HG03175 (cell line): ENCODE data around the gene OR51G2.
"Not testable (repeated sequence)": the region's sequence is repeated elsewhere in the genome, so short reads cannot be mapped to it uniquely, and the experiment has no call there.

Experiments used
- ATAC-seq: cut with Tn5 transposase; IDR thresholded peaks from one replicate; pipeline ENCODE4 v1.9.1; 2021; ENCODE audit warnings: mild to moderate bottlenecking, moderate library complexity; ENCODE audit not compliant: unreplicated experiment

Gene OR51G2, protein sequence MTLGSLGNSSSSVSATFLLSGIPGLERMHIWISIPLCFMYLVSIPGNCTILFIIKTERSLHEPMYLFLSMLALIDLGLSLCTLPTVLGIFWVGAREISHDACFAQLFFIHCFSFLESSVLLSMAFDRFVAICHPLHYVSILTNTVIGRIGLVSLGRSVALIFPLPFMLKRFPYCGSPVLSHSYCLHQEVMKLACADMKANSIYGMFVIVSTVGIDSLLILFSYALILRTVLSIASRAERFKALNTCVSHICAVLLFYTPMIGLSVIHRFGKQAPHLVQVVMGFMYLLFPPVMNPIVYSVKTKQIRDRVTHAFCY

GRCh38 chr11:4919250-4919649 lies at the start of gene OR51G2:
Gene OR51G2 (minus strand): TSS chr11:4919350. CDS start chr11:4915663, 3,687 bp downstream.
- no peak for ATAC-seq

- no peak for ATAC-seq
Measured at GRCh38 chr11:4962816-4963215, 43.7 kb upstream of the OR51G2 start.

DNA sequence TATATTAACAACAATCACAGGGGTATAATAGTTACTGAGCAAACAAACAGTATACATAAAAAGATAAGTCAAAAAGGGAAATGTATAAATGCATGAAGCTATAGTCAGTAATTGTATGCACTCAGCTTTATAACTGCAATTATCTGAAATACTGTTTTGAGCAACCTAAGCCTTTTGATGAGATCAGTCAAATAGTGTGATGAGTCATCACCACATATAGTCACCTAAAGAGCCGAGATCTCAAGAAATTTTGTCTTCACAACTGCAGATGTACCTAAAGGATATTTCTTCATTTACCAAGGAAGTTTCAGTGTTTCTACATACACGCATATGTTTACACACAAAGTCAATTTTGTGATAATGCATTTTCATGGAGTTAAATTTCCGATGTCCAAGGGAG lies 41.7 kb upstream of the OR51G2 start:
- no peak for ATAC-seq

GRCh38 chr11:4957396-4957795 lies 38.2 kb upstream of the OR51G2 start:
- ATAC-seq: no peak

- not testable (repeated sequence) for ATAC-seq
Measured at GRCh38 chr11:4955613-4956012, 36.5 kb upstream of the OR51G2 start, which contains the start of gene OR51A2. Gene OR51A2 (minus strand): TSS chr11:4955713. CDS start chr11:4955713, 0 bp downstream.

- no peak for ATAC-seq
Measured at GRCh38 chr11:4947505-4947904, 28.4 kb upstream of the OR51G2 start, which contains the start of gene OR51A4. Gene OR51A4 (minus strand): TSS chr11:4947605. CDS start chr11:4947100, 505 bp downstream.

DNA sequence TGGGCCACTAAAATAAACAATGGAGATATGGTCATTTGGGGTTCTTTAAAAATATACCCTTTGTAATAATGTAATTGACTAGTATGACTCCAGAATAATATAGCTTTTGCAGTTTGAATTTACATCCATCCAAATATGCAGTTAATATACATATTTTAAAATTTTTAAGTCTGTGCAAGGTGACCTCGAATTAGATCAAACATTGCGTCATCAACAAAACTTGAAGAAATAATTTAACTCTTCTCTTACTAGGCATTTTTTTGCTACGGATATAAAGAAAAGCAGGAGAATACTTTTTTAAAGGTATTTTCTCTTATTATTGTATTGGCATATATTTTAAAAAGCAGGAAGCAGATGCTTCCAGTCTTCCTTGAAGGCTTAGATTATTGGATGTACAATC lies 17.6 kb upstream of the OR51G2 start:
- ATAC-seq: no peak

GRCh38 chr11:4932751-4933150 lies 13.6 kb upstream of the OR51G2 start:
- ATAC-seq: no peak

DNA sequence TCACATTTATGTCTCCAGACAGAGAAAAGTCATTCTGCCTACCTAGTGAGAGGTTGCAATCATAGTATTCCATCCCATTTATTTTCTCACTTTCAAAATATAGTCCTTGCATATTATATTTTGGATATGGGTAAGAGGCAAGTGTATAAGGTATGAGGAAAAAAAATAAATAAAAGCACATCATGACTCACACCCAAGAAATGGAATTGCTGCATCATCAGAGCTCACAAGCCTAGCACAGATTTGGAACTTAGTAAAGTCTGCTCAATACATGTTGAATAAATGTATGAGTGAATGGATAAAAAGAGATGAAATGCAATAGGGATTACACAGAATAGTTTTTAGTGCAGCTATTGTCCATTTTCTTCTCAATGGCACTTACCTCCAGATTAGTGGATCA lies 7.5 kb upstream of the OR51G2 start:
- no peak for ATAC-seq

GRCh38 chr11:4924239-4924638 lies 5.1 kb upstream of the OR51G2 start, which contains the start of gene OR51G1:
Gene OR51G1 (minus strand): TSS chr11:4924339. CDS start chr11:4924339, 0 bp downstream.
- ATAC-seq: no peak

DNA sequence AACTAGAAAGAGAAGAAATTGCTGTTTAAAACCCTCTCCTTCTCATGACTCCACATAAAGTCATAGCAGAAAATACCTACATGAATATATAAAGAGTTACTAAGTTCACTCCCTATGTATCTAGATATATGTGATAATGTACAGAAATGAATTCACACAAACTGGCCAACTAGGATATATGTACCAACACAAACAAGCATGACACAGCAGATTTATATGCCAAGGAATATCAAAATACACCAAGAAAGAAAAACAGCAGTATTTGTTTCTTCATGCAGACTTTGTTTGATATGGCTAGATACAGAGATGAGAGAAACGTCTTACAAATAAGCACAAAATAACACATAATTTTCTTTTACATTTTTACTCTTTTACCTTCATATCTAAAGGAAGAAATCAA lies 3.2 kb upstream of the OR51G2 start:
- no peak for ATAC-seq

- no peak for ATAC-seq
Measured at GRCh38 chr11:4921796-4922195, 2.6 kb upstream of the OR51G2 start.

DNA sequence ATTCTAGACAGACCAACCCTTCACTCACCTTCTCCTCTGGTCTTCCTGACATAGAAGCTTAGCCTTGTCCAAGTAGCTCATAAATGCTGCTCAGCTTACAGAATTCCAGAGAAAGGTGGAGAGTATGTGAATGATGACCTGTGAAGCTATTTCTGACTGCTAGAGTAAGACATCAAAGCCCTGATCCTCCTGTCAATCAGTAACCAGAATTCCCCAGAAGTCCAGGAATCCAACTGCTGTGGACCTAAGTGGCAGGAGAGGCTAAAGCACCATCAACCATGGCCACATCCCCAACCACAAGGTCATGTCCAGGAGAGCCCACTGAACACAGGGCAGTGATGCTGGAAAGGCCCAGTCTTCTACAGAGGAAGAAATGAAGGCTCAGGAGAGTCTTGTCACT lies 2.6 kb downstream of the OR51G2 start:
- no peak for ATAC-seq

DNA sequence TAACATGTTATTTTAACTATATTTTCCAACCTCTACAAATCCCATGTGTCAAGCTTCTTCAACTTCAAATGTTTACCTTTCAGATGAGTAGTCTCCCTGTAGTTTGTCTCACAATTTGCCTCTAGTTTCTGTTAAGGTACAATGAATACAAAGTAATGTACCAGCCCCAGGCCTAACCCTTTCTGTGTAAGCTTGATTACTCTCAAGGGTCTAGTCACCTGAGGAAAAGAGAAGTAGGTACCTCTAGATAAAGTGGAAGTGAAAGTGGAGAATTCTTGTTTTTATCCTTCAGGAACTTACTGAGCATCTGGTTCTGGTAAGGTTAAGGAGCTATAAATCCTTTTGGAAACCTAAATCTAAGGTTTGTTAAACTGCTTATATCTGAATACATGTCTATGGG lies 15.7 kb downstream of the OR51G2 start, which contains the start of gene OR51A7:
TSS of gene OR51A7 (plus strand) at position 300 of the 400 bp plus-strand sequence. CDS start 3,587 bp downstream, outside the sequence.
- no peak for ATAC-seq

DNA sequence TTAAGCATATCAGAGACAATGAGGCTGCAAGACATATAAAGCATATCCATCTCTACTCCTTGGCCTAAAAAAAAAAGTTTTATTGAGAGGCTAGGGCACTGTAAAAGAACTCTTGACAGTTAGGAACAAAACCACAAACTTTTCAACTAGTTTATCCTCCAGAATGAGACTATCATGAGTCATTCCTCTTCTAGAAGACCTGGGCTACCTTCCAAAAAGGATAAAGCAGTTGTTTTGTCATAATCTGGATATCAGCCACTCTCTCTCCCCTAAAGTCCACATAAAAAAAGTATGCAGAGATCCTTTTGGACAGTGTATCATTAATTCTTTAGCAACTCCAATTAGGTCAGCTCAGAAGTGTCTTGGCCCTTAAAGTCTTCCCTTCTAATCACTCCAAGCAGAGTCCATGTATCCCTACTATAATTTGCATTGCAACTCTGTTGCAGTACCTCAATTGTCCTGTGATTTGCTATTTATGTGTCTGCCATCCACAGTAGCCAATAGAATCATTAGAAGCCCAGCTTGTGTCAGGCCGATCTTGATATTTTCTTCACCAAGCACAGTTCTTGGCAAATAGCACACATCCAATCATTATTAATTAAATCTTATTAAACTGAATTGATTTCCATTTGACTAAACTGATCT lies 27.0 kb downstream of the OR51G2 start:
- no peak for ATAC-seq

GRCh38 chr11:4890279-4890678 lies 28.9 kb downstream of the OR51G2 start:
- ATAC-seq: no peak

DNA sequence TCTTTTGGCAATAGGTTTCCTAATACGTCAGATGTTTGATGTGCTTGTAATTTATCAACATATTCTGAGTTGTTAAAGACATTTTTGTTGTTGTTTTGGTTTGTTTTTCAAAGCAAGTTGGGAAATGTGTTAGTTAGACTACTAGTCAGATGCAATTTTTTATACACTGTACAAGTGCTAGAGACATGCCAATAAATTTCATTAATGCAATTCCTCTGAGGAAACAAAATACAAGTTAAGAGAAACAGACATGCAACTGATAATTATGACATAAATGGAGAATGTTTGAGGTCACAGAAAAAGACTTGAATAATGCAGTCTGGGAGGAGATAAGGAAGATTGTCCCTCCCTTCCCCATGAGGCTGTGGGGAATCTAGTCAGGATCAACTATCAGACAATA lies 31.6 kb downstream of the OR51G2 start:
- no peak for ATAC-seq

DNA sequence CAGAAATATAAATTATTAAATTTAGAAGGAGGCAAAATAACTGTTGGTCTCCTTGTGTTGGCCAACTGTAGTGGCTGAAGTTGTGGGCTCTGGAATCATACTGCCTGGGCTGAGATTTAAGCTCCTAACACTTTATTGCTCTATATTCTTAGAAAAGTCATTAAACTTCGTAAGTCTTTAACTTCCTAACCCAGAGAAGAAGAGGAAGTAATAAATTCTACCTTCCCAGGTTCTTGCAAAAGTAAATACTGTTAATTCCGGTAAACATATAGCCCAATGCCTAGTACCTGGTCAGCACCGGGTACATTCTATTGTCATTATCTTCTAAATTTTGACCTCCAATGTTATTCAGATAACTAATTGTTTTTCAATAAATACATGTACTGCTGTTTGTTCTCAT lies 33.0 kb downstream of the OR51G2 start:
- ATAC-seq: no peak

- no peak for ATAC-seq
Measured at GRCh38 chr11:4884361-4884760, 34.8 kb downstream of the OR51G2 start.

DNA sequence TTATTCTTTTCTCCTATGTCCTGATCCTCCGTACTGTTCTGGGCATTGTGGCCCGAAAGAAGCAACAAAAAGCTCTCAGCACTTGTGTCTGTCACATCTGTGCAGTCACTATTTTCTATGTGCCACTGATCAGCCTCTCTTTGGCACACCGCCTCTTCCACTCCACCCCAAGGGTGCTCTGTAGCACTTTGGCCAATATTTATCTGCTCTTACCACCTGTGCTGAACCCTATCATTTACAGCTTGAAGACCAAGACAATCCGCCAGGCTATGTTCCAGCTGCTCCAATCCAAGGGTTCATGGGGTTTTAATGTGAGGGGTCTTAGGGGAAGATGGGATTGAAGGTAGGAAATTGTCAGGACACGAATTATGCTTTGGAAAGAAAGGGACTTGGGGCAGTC lies 36.6 kb downstream of the OR51G2 start:
- ATAC-seq: no peak

DNA sequence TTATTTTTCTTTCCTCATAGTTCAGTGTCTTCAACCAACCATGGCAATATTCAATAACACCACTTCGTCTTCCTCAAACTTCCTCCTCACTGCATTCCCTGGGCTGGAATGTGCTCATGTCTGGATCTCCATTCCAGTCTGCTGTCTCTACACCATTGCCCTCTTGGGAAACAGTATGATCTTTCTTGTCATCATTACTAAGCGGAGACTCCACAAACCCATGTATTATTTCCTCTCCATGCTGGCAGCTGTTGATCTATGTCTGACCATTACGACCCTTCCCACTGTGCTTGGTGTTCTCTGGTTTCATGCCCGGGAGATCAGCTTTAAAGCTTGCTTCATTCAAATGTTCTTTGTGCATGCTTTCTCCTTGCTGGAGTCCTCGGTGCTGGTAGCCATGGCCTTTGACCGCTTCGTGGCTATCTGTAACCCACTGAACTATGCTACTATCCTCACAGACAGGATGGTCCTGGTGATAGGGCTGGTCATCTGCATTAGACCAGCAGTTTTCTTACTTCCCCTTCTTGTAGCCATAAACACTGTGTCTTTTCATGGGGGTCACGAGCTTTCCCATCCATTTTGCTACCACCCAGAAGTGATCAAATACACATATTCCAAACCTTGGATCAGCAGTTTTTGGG lies 37.2 kb downstream of the OR51G2 start, which contains the start of gene OR51T1:
TSS of gene OR51T1 (plus strand) at position 41 of the 641 bp plus-strand sequence. CDS start at position 41, 0 bp downstream.
- ATAC-seq: no peak
